HEK293T (cell line): ENCODE results near the gene IREB2.
"Not testable (repeated sequence)": the region's sequence is repeated elsewhere in the genome, so short reads cannot be mapped to it uniquely, and the experiment has no call there.

Experiments
- CTCF ChIA-PET: fragments of 350-600 bp; formaldehyde crosslinking; extraction: SDS; loops from one replicate; lab custom pipeline; 2021; ENCODE audit warnings: antibody characterized with exemption, inconsistent platforms; lab: Yijun Ruan, JAX
- POLR2A ChIA-PET: fragments of 350-600 bp; formaldehyde crosslinking; extraction: SDS; loops from one replicate; lab custom pipeline; 2020; ENCODE audit warnings: antibody characterized with exemption, inconsistent platforms; lab: Yijun Ruan, JAX
- DNase-seq: peaks from one replicate; pipeline ENCODE4 v3.0.0; 2012; ENCODE audit warnings: mixed read lengths; ENCODE audit errors: extremely low spot score
- ARNT ChIP-seq: fragments of 450-650 bp; IDR thresholded peaks from 2 replicates; pipeline ENCODE4 v1.6.1; 2017; ENCODE audit warnings: mild to moderate bottlenecking
- BHLHE40 ChIP-seq: fragments of 450-650 bp; IDR thresholded peaks from 2 replicates; pipeline ENCODE4 v1.6.1; 2016; ENCODE audit warnings: mild to moderate bottlenecking, moderate library complexity, borderline replicate concordance
- CTBP1 ChIP-seq: fragments of 450-650 bp; IDR thresholded peaks from 2 replicates; pipeline ENCODE4 v1.6.1; 2016; ENCODE audit warnings: borderline replicate concordance
- ELF4 ChIP-seq: fragments of 450-650 bp; IDR thresholded peaks from 2 replicates; pipeline ENCODE4 v1.6.1; 2017; ENCODE audit warnings: antibody characterized with exemption
- FOXA1 ChIP-seq: fragments of 450-650 bp; IDR thresholded peaks from 2 replicates; pipeline ENCODE4 v1.6.1; 2016; ENCODE audit warnings: mild to moderate bottlenecking
- FOXK2 ChIP-seq: fragments of 450-650 bp; IDR thresholded peaks from 2 replicates; pipeline ENCODE4 v1.6.1; 2016; ENCODE audit warnings: mild to moderate bottlenecking
- FOXM1 ChIP-seq: fragments of 450-650 bp; IDR thresholded peaks from 2 replicates; pipeline ENCODE4 v1.6.1; 2017; ENCODE audit warnings: mild to moderate bottlenecking, borderline replicate concordance
- HDGF ChIP-seq: fragments of 450-650 bp; IDR thresholded peaks from 2 replicates; pipeline ENCODE4 v1.6.1; 2017; ENCODE audit warnings: antibody characterized with exemption, borderline replicate concordance
- L3MBTL2 ChIP-seq: fragments of 450-650 bp; conservative IDR thresholded peaks from 2 replicates; pipeline ENCODE4 v1.6.1; 2016; ENCODE audit warnings: mild to moderate bottlenecking
- LEF1 ChIP-seq: fragments of 450-650 bp; IDR thresholded peaks from 2 replicates; pipeline ENCODE4 v1.6.1; 2017; ENCODE audit warnings: mild to moderate bottlenecking, borderline replicate concordance
- NFRKB ChIP-seq: fragments of 450-650 bp; IDR thresholded peaks from 2 replicates; pipeline ENCODE4 v1.6.1; 2016; ENCODE audit warnings: mild to moderate bottlenecking, moderate library complexity
- SP1 ChIP-seq: fragments of 450-650 bp; IDR thresholded peaks from 2 replicates; pipeline ENCODE4 v1.6.1; 2017
- SUZ12 ChIP-seq: fragments of 450-650 bp; IDR thresholded peaks from 2 replicates; pipeline ENCODE4 v1.6.1; 2016; ENCODE audit warnings: mild to moderate bottlenecking
- TARDBP ChIP-seq: fragments of 450-650 bp; IDR thresholded peaks from 2 replicates; pipeline ENCODE4 v1.6.1; 2016
- ZNF384 ChIP-seq: fragments of 450-650 bp; IDR thresholded peaks from 2 replicates; pipeline ENCODE4 v1.6.1; 2016
- TF ChIP-seq, protein P1 (sequence below): fragments of 450-650 bp; IDR thresholded peaks from 2 replicates; pipeline ENCODE4 v1.6.1; 2016

IREB2 gene

DNA sequence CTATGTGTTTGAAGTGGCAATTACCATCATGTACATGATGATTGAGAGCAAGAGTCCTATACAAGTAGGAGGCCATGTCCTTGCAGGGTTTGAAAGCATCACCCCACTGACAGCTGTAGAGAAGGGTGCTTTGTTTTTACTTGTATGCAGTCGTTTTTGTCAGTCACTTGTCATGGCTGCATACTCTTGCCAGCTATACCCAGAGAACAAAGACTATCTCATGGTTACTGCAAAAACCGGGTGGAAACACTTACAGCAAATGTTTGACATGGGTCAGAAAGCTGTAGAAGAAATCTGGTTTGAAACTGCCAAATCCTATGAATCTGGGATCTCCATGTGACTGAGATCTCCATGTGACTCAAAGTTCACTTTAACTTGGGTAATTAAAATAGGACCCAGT, 95.3 kb downstream of the IREB2 start:
- ChIA-PET CTCF (no interaction called here), POLR2A (no interaction called here)
- DNase-seq: no peak
- TF ChIP-seq ZNF384: no peak
- no peak for TF ChIP-seq HDGF
- TF ChIP-seq SP1: no peak
- no peak for TF ChIP-seq NFRKB
- TF ChIP-seq FOXK2: no peak
- TF ChIP-seq ELF4: no peak
- no peak for TF ChIP-seq FOXM1
- TF ChIP-seq, protein P1, sequence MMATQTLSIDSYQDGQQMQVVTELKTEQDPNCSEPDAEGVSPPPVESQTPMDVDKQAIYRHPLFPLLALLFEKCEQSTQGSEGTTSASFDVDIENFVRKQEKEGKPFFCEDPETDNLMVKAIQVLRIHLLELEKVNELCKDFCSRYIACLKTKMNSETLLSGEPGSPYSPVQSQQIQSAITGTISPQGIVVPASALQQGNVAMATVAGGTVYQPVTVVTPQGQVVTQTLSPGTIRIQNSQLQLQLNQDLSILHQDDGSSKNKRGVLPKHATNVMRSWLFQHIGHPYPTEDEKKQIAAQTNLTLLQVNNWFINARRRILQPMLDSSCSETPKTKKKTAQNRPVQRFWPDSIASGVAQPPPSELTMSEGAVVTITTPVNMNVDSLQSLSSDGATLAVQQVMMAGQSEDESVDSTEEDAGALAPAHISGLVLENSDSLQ: no peak
- TF ChIP-seq LEF1: no peak
- TF ChIP-seq TARDBP: no peak
- TF ChIP-seq L3MBTL2: no peak
- TF ChIP-seq SUZ12: no peak
- no peak for TF ChIP-seq BHLHE40
- TF ChIP-seq ARNT: no peak
- no peak for TF ChIP-seq FOXA1
- TF ChIP-seq CTBP1: no peak

DNA sequence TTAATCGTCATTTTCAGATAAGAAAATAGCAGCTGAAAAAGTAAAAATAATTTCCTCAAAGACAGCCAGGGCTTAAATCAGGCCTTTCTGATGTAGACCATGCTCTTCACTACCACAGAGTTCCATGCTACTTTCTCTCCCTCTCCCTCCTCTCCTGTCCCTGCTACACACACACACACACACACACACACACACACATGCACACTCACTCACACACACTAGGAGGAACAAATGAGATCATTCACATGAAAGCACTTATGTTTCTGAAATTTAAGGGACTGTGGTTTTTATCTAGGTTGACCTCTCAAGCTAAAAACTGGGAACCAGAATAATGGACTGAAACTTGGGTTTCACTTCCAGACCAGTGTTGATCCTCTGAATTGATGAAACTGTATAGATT, 98.1 kb downstream of the IREB2 start:
- no peak for DNase-seq
- ChIA-PET CTCF (no interaction called here), POLR2A (no interaction called here)
- TF ChIP-seq HDGF (no peak), ZNF384 (no peak), NFRKB (no peak)

DNA sequence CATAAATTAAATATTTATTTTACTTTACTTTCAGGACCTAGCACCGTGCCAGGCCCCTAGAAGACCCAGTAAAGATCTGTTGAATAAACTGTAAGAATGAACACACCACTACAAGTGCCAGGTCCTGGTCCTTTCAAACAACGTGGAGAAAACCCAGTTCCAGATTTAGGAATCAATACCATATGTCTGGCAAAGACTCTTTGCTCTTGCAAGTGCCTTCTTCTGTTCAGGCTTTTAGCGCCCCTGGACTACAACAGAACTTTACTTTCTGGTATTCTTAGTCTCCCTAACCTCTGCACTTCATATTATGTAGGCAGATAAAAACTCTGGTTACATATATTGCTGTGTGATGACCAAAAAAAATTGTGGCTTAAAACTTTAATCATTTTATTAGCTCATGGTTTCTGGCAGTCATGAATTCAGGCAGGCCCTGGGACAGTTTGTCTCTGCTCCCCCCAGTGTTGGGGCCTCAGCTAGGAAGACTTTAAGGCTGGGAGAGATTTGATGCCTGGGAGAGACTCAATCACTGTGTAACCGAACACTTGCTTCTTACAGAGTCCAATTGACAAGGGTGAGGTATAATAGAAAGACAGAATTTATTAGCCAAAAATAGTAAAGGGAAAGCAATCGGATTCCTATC, 99.4 kb downstream of the IREB2 start:
- no peak for DNase-seq
- TF ChIP-seq LEF1: no peak
- no peak for TF ChIP-seq FOXA1
- no peak for TF ChIP-seq ZNF384
- TF ChIP-seq ELF4: no peak
- no peak for TF ChIP-seq L3MBTL2
- no peak for TF ChIP-seq BHLHE40
- no peak for TF ChIP-seq SUZ12
- TF ChIP-seq FOXM1: no peak
- no peak for TF ChIP-seq CTBP1
- TF ChIP-seq SP1: no peak
- TF ChIP-seq HDGF: no peak
- TF ChIP-seq FOXK2: no peak
- TF ChIP-seq, protein P1: no peak
- no peak for TF ChIP-seq TARDBP
- TF ChIP-seq NFRKB: no peak
- no peak for TF ChIP-seq ARNT
- ChIA-PET CTCF (no interaction called here), POLR2A (no interaction called here)

DNA sequence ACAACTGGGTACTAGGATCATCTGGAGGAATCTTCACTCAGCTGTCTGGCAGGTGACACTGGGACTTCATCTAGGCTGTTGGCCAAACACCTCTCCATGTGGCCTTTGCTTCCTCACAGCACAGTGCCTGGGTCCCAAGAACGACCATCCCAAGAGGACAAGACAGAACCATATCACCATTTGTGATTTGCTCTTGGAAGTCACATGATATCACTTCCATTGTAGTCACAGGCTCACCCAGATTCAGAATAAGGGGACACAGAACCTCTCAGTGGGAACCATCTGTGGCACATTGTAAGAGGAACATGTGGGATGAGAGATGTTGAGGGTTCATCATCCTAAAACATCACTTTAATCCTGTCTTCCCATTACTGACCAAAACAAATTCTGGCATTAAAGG, 100.3 kb downstream of the IREB2 start:
- TF ChIP-seq ELF4: no peak
- TF ChIP-seq TARDBP: no peak
- TF ChIP-seq FOXA1: no peak
- no peak for TF ChIP-seq FOXK2
- TF ChIP-seq NFRKB: no peak
- TF ChIP-seq BHLHE40: no peak
- no peak for TF ChIP-seq L3MBTL2
- no peak for TF ChIP-seq SP1
- TF ChIP-seq ARNT: no peak
- no peak for TF ChIP-seq HDGF
- ChIA-PET POLR2A (interaction anchor here (1.4 kb wide), 1 partner anchor 28 kb away, joined by 3 read pairs; no protein-coding TSS in a partner anchor), CTCF (no interaction called here)
- no peak for DNase-seq

DNA sequence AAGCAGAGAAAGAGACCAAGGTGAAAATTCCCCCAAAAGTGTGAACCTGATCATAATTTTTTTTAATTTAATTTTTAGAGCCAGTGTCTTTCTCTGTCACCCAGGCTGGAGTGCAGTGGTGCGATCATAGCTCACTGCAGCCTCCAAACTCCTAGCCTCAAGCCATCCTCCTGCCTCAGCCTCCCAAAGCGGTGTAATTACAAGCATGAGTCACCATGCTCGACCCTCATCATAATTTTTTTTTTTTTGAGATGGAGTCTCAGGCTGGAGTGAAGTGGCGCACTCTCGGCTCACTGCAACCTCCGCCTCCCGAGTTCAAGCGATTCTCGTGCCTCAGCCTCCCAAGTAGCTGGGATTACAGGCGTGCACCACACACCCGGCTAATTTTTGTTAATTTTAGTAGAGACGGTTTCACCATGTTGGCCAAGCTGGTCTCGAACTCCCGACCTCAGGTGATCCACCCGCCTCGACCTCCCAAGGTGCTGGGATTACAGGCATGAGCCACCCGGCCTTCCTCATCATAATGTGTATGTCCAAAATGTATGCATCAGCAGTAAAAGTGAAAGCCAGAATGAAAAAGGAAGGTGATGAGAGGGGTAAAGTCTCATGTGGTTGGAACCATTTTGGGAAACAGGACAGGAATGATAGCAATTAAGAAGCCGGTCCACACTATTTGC, 101.6 kb downstream of the IREB2 start:
- POLR2A ChIA-PET: interaction anchor here (0.5 to 3.1 kb wide), 30 partner anchors 9 to 458 kb away, joined by 3 to 69 read pairs (median 4); partner anchors contain the start of genes CHRNA3, CHRNA5, HYKK and MORF4L1
- CTCF ChIA-PET, DNase-seq: not testable (repeated sequence)

DNA sequence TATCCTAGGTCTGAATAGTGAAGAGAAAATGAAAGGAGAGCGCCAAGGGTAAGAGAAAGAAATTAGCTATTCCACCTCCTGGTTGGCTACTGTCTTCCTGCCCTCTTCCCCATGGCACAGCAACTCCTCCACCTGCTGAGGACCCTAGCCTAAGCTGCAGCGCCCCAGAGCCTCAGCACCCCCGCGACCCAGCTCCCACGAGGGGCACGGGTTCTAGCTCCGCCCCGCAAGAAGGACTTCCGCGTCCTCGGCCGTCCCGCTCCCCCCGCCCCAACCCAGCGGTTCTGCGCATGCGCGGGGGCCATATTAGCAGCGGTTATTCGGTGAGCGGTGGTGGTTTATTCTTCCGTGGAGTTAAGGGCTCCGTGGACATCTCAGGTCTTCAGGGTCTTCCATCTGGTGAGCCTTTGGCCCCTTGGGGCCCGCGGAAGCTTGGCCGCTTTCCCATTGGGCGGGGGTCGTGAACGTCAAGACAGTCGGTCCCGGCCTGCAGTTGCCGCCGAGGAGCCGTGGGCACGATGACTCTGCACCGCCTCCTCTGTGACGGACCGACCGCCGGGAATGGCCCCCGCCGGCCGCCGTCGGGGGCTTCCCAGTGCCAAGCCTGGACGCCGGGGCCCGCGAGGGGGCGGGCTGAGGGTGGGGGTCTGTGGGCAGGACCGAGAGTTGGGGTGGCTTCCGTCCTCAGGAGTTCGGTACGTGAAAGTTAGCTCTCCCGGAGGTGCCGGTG, 102.3 kb downstream of the IREB2 start, which contains the start of gene PSMA4:
PSMA4 (plus strand) TSS at position 304 of the 730 bp plus-strand sequence. CDS start 1,484 bp downstream, outside the sequence.
- ChIA-PET POLR2A (interaction anchor here (0.5 to 3.1 kb wide), 34 partner anchors 10 to 458 kb away, joined by 3 to 69 read pairs (median 4); partner anchors contain the start of genes CHRNA3, CHRNA5, HYKK and MORF4L1), CTCF (interaction anchor here (1.3 kb wide), 1 partner anchor 57 kb away, joined by 3 read pairs; no protein-coding TSS in a partner anchor)
- TF ChIP-seq FOXA1 (no peak), BHLHE40 (no peak), L3MBTL2 (peak; percentile 61), ELF4 (peak; percentile 95)
- DNase-seq: peak; percentile 97
